HL-60/S4 treated with phorbol 12-myristate 13-acetate at 8.2 ng/mL for 4 days and 3 days (cell line): ENCODE data around the gene MT1H.
"Not testable (repeated sequence)": the region's sequence is repeated elsewhere in the genome, so short reads cannot be mapped to it uniquely, and the experiment has no call there.

Experiments used
- in situ Hi-C: fragments of 300-500 bp; cut with MboI; formaldehyde crosslinking; loops from 2 replicates; pipeline ENCODE4 v1.15.0; 2022; ENCODE audit warnings: low sequenced_read_pairs

MT1H gene

DNA sequence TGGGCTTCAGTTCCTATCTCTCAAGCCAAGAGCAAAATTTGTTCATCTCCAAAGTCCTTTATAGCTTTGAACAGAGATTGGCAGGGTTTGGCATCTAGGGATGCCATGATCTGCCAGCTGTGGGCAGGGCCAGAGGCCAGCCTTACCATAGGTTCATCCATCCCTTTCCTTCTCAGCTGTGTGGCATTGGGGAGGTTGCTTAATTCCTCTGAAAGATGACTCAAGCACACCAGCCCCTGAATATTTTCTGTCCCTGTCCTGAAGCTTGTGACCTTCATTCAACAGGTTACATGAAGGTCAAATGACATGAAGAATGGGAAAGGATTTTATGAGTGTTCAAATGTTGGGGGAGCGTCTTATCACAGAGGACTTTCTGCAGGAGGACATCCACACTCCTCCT, 5.1 kb upstream of the MT1H start:
- in situ Hi-C loops: no loop called here

DNA sequence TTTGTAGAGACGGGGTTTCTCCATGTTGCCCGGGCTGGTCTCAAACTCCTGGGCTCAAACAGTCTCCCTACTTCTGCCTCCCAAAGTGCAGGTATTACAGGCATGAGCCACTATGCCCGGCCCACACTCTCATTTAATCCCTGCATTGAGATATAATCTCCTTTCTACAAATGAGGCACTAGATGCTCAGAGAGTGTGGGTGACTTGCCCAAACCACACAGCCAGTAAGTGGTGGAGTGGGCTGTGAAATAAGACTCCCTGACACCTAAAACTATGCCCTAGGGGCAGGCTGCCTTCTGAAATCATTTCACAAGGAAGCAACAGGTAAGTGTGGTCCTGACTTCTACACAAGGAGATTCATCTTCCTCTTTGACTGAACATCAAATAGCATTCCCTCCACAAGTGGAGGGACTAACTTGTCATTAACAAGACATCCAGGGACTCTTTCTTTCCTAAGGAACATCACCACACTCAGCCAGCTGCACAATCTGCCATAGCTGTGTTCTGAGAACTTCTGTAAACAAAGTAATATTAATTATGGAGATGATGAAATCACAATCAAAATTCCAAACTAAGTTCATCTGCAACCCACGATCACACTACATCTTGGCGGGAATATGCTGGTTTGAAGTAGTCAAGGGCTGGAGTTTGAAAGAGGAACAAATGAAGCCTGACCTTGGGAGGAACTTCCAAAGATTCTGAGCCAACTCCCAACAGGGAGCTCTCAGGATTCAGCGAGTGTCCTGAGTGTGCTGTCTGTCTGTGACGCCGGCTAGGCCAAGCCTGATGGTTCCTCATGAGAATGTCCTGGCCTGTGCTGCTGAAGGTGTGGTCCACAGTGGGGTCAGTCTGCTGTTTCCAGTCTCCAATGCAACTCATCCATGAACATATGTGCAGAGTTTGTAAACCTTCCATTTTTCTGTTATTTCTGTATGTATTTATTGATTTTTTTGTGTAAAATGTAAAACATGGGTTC, 4.0 kb upstream of the MT1H start:
- in situ Hi-C loops: not testable (repeated sequence)

DNA sequence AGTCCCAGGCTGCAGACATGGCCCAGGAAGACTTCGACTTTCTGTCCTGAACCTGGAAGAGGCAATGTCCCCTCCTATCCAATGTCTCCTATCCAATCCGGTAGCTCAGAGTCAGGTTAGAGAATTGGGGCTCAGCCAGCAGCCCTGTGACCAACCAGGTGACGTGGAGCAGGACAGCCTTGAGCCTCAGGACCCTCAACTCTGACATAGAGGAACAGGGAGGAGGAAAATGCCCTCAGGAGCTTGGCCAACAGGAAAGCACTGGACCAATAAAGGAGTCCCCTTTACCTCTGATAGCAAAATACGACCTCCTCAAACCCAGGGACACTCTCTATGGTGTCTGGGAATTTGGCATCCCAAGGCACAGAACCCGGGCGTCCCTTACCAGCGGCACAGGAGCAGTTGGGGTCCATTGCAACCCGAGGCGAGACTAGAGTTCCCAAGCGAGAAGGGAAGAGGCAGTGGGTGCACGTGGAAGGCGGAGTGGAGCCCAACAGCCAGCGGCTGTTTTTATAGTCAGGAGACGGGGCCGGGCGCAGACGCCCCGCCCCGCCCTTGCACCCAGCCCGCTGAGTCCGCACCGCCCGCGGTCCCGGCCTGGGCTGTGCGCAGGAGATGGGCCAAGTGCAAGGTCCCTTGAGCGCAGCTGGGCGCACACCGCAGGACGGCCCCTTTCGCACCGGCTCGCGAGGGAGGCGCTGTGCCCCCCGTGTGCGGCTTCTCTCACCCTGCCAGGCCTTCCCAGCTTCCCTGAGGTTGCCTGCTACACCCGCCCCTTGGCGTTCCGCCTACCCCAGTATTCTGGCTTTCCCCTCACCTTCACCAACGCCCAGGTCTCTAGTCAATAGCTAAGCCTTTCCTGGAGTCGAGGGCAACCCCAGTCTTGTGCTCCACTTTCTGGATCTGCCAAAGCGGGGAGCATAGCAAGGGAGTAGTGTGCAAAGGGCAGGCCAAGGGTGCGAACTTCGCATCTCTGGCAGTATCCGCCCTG, 1.7 kb upstream of the MT1H start, which contains the start of gene MT1G:
MT1G (minus strand) TSS at position 485 of the 991 bp plus-strand sequence; CDS start at position 413, 72 bp downstream.
- in situ Hi-C loops: no loop called here

DNA sequence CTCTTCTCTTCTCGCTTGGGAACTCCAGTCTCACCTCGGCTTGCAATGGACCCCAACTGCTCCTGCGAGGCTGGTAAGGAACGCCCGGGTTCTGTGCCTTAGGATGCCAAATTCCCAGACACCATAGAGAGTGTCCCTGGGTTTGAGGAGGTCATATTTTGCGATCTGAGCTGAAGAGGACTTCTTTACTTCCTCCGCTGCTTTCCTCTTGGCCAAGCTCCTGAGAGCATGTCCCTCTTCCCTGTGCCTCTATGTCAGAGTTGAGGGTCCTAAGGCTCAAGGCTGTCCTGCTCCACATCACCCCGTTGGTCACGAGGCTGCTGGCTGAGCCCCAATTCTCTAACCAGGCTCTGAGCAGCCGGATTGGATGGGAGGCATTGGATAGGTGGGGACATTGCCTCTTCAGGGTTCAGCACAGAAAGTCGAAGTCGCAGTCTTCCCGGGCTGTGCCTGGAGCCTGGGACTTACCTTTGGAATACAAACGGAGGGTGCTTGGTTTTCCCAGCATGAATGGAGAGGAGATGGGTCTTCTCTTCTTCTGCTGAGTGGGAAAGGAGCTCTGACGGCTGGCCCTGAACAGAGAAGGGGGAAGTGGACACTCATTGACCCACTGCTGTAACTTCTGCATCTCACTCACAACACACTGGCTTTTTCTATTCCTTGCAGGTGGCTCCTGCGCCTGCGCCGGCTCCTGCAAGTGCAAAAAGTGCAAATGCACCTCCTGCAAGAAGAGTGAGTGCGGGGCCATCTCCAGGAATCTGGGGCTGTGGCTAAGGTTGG, 416 bp downstream of the MT1H start:
- in situ Hi-C loops: no loop called here

GRCh38 chr16:56670620-56670934, 963 bp downstream of the MT1H start:
- in situ Hi-C loops: no loop called here

DNA sequence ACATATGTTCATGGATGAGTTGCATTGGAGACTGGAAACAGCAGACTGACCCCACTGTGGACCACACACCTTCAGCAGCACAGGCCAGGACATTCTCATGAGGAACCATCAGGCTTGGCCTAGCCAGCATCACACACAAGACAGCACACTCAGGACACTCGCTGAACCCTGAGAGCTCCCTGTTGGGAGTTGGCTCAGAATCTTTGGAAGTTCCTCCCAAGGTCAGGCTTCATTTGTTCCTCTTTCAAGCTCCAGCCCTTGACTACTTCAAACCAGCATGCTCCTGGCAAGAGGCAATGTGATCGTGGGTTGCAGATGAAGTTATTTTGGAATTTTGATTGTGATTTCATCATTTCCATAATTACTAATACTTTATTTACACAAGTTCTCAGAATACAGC, 2.1 kb downstream of the MT1H start:
- in situ Hi-C loops: not testable (repeated sequence)

- in situ Hi-C loops: not testable (repeated sequence)
Measured at GRCh38 chr16:56672171-56672570, 2.6 kb downstream of the MT1H start.

DNA sequence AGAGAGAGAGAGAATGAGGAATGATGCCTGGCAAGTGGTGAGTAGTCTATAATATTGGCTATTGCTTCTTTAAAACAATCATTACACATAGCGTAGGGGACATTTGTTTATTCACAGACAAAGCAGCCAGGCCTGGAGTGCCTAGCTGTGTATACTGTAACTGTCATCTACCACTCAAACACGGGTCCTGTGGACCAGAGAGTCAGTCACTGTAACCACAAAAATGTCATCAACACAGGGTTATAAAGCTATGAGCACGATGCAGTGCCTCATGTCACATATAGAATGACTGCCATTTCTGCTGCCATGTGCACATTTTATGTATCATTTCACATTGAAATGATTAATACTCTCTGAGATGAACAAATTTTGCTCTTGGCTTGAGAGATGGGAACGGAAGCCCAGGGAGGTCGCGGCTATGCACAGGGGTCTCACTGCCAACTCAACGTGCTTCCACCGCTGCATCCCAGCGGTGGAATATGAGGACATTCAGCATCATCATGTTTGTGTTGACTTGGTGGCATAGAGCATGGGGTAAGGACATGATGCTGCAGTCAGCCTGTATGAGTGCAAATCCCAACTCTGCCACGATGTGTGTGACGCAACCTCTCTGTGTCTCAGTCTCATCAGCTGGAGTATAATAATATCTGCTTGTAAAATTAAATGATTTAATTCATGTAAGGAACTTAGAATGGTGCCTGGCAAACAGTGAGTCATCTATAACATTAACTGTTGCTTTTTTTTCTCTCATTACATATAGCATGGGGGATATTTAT, 3.3 kb downstream of the MT1H start:
- in situ Hi-C loops: no loop called here

DNA sequence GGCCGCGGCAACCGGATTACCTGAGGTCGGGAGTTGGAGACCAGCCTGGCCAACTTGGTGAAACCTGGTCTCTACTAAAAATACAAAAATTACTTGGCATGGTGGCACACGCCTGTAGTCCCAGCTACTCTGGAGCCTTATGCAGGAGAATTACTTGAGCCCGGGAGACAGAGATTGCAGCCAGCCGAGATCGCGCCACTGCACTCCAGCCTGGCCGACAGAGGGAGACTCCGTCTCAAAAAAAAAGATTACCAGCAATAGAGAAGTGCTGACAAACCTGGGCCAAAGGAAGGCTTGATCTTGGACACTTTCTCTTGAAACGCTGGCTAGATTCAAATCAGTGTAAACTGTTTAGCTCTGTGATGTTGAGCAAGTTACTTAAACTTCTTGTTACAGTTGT, 4.3 kb downstream of the MT1H start:
- in situ Hi-C loops: no loop called here

DNA sequence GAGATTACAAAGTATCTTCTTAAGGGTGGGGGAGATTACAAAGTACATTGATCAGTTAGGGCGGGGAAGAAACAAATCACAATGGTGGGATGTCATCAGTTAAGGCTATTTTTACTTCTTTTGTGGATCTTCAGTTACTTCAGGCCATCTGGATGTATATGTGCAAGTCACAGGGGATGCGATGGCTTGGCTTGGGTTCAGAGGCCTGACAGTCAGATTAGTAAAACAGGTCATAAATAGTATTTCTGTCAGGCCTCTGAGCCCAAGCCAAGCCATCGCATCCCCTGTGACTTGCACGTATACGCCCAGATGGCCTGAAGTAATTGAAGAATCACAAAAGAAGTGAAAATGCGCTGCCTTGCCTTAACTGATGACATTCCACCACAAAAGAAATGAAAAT, 5.0 kb downstream of the MT1H start:
- in situ Hi-C loops: not testable (repeated sequence)

GRCh38 chr16:56675685-56676210, 6.1 kb downstream of the MT1H start:
- in situ Hi-C loops: no loop called here

- in situ Hi-C loops: no loop called here
Measured at GRCh38 chr16:56677474-56677873, 7.9 kb downstream of the MT1H start.

DNA sequence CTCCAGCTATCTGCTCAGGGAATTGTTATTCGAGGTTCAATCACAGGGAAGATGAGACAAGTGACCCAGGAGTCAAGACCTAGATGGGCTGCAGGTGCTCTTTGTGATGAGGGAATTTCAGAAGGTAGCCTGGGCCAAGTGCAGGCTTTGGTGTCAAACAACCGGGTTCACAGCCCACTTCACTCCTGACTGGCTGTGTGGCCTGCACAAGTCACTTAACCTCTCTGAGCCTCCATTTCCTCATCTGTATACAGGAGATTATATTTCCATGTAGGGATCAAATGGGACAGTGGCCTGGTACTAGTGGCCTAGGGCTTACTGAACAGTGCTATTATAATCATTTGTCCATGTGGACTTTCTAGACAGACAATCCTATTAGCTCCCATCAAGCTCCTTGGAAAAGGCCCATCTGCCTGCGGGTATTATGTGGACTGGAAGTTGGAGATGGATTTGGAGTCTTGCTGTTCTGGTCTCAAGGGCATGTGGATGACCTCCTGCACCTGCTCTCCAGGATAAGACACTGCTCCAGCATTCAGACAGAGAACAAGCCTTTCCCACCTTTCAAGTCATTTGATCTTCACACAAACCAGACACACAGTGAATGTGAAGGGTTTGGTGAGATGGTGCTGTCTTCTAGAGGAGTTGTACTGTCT, 9.6 kb downstream of the MT1H start:
- in situ Hi-C loops: no loop called here

- in situ Hi-C loops: no loop called here
Measured at GRCh38 chr16:56679818-56680217, 10.2 kb downstream of the MT1H start.

DNA sequence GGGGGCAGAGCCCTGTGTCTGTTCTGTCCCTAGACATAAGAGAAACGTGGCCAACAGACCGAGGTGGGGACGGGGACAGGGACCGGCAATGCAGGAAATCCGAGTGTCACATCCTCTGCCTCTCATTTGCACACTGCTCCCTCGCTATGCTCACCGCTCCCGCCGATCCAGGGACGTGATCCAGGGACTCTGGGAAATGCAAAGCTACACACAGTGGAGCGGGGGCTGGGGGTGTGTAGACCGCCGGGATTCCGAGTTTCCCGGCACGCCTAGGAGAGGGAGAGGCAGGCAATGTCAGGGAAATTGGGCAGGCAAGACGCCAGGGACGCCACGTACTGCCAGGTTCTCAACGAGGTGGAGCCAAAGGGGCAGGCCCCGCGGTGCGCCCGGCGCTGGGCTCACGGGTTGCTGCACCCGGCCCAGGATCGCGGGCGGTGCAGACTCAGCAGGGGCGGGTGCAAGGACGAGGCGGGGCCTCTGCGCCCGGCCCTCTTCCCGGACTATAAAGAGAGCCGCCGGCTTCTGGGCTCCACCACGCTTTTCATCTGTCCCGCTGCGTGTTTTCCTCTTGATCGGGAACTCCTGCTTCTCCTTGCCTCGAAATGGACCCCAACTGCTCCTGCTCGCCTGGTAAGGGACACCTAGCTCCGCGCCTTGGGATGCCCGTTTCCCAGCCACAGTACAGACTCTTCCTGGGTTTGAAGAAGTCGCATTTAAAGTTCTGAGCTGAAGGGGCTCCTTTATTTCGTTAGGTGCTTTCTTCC, 12.5 kb downstream of the MT1H start, which contains the start of gene MT1X:
MT1X (plus strand) TSS at position 532 of the 764 bp plus-strand sequence; CDS start at position 603, 71 bp downstream.
- in situ Hi-C loops: no loop called here

DNA sequence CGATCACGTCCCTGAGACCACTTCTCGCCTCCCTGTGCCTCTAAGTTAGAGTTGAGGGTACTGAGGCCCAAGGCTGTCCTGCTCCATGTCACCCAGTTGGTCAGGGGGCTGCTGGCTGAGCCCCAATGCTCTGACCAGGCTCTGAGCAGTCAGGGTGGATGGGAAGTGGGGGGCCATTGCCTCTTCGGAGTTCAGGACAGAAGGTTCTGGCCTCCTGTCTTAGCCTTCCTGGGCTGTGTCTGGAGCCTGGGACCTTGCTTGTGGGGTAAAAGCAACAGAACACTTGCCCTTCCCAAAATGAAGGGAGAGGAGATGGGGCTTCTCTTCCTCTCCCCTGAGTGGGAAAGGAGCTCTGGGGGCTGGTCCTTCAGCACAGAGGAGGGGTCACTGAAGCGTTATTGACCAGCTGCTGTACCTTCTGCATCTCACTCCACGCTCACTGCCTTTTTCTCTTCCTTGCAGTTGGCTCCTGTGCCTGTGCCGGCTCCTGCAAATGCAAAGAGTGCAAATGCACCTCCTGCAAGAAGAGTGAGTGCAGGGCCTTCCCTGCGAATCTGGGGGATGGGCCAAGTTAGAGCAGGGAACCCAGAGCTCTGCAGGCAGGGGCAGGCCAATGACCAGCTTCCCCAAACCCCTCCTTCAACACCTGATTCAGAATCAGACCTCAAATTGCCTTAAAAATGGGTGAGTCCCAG, 13.2 kb downstream of the MT1H start:
- in situ Hi-C loops: no loop called here

GRCh38 chr16:56683424-56684172, 14.0 kb downstream of the MT1H start:
- in situ Hi-C loops: no loop called here
